GM12878 (cell line): ENCODE results near the gene ANGPTL4.

Source experiments
- ASH2L ChIP-seq: fragments of 300-600, 200-600 bp; sonication (generic); IDR thresholded peaks from 2 replicates; pipeline ENCODE4 v1.6.1; 2017; ENCODE audit warnings: low read depth, mild to moderate bottlenecking, borderline replicate concordance
- CHD2 ChIP-seq: IDR thresholded peaks from 2 replicates; pipeline ENCODE4 v1.6.1; 2011; ENCODE audit warnings: low read depth, low read length, improper control_type of control experiment, borderline replicate concordance
- EZH2 ChIP-seq: IDR thresholded peaks from 2 replicates; pipeline ENCODE4 v1.6.1; 2012; ENCODE audit warnings: low read depth, mild to moderate bottlenecking, control low read depth, inconsistent platforms, low read length, borderline replicate concordance; ENCODE audit not compliant: control insufficient read depth
- HDAC2 ChIP-seq: fragments of 200-600 bp; sonication (generic); IDR thresholded peaks from 2 replicates; pipeline ENCODE4 v1.6.1; 2017
- NFXL1 ChIP-seq: fragments of 450-650 bp; IDR thresholded peaks from 2 replicates; pipeline ENCODE4 v1.6.1; 2017; ENCODE audit warnings: antibody characterized with exemption, mild to moderate bottlenecking, borderline replicate concordance
- PAX8 ChIP-seq: fragments of 450-650 bp; IDR thresholded peaks from 2 replicates; pipeline ENCODE4 v1.6.1; 2017; ENCODE audit warnings: mild to moderate bottlenecking, moderate library complexity
- POLR2A ChIP-seq: IDR thresholded peaks from 2 replicates; pipeline ENCODE4 v1.6.1; 2011; ENCODE audit warnings: low read depth, mild to moderate bottlenecking, low read length
- POLR2AphosphoS5 ChIP-seq: IDR thresholded peaks from 2 replicates; pipeline ENCODE4 v1.6.1; 2011; ENCODE audit warnings: mild to moderate bottlenecking, low read length, inconsistent platforms
- TCF7 ChIP-seq: IDR thresholded peaks from 2 replicates; pipeline ENCODE4 v1.6.1; 2014; ENCODE audit warnings: antibody characterized with exemption, borderline replicate concordance
- WRNIP1 ChIP-seq: IDR thresholded peaks from 2 replicates; pipeline ENCODE4 v1.6.1; 2011; ENCODE audit warnings: low read depth, low read length, improper control_type of control experiment, borderline replicate concordance
- ZZZ3 ChIP-seq: IDR thresholded peaks from 2 replicates; pipeline ENCODE4 v1.6.1; 2011; ENCODE audit warnings: low read depth; ENCODE audit not compliant: control insufficient read depth, insufficient read length
- TF ChIP-seq, protein P1 (sequence below): fragments of 450-650 bp; IDR thresholded peaks from 2 replicates; pipeline ENCODE4 v1.6.1; 2017; ENCODE audit warnings: antibody characterized with exemption, mild to moderate bottlenecking, moderate library complexity

DNA sequence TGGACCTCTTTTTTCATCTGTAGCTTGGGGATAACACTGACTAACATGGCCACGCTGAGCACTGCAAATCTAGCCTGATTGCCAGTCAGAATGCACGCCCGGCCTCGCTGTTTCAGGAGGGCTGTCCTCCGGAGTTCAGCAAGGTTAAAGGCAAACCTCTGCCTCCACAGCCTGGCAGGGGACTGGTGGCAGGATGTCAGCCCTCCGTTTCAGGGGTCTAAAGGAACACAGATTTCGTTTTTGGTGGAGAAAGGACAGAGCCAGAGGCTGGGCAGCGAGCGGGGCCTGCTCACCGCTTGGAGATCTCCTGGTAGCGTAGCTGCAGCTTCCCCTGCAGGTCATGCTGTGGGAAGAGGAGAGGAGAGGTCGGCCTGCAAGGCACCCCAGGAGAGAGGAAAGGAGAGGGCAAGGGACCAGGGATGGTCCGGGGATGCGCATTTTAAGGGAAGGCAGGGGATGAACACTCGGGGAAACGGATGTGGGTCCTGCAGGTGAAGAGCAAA lies 43.3 kb upstream of the ANGPTL4 start:
- TF ChIP-seq PAX8 (no peak), POLR2A (no peak), HDAC2 (no peak), WRNIP1 (no peak), POLR2AphosphoS5 (no peak), CHD2 (no peak), EZH2 (no peak), ZZZ3 (no peak), TCF7 (no peak), ASH2L (no peak), NFXL1 (no peak)
- TF ChIP-seq, protein P1, sequence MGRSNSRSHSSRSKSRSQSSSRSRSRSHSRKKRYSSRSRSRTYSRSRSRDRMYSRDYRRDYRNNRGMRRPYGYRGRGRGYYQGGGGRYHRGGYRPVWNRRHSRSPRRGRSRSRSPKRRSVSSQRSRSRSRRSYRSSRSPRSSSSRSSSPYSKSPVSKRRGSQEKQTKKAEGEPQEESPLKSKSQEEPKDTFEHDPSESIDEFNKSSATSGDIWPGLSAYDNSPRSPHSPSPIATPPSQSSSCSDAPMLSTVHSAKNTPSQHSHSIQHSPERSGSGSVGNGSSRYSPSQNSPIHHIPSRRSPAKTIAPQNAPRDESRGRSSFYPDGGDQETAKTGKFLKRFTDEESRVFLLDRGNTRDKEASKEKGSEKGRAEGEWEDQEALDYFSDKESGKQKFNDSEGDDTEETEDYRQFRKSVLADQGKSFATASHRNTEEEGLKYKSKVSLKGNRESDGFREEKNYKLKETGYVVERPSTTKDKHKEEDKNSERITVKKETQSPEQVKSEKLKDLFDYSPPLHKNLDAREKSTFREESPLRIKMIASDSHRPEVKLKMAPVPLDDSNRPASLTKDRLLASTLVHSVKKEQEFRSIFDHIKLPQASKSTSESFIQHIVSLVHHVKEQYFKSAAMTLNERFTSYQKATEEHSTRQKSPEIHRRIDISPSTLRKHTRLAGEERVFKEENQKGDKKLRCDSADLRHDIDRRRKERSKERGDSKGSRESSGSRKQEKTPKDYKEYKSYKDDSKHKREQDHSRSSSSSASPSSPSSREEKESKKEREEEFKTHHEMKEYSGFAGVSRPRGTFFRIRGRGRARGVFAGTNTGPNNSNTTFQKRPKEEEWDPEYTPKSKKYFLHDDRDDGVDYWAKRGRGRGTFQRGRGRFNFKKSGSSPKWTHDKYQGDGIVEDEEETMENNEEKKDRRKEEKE, result no peak
